Parathyroid adenoma (tissue), 2 donors: Measurements from ENCODE around the gene GET3.

Experiments used
- H2AFZ ChIP-seq: fragments of 300-600 bp; sonication (generic); one replicate; pipeline ENCODE4 v1.7.0; 2017; ENCODE audit warnings: antibody characterized with exemption, mild to moderate bottlenecking
- H3K27ac ChIP-seq: fragments of 300-600 bp; sonication (generic); one replicate; pipeline ENCODE4 v1.7.0; 2017
- H3K27me3 ChIP-seq: fragments of 300-600 bp; sonication (generic); one replicate; pipeline ENCODE4 v1.7.0; 2017; ENCODE audit warnings: low read length; ENCODE audit not compliant: control insufficient read depth, insufficient read depth
- H3K36me3 ChIP-seq: fragments of 300-600 bp; sonication (generic); one replicate; pipeline ENCODE4 v1.7.0; 2017; ENCODE audit warnings: low read length; ENCODE audit not compliant: control insufficient read depth, insufficient read depth
- H3K4me1 ChIP-seq: fragments of 300-600 bp; sonication (generic); one replicate; pipeline ENCODE4 v1.7.0; 2017; ENCODE audit warnings: control low read depth
- H3K4me2 ChIP-seq: fragments of 300-600 bp; sonication (generic); one replicate; pipeline ENCODE4 v1.7.0; 2017; ENCODE audit warnings: low read length
- H3K4me3 ChIP-seq: fragments of 300-600 bp; sonication (generic); one replicate; pipeline ENCODE4 v1.7.0; 2017; ENCODE audit warnings: low read depth, low read length
- H3K79me2 ChIP-seq: fragments of 300-600 bp; sonication (generic); one replicate; pipeline ENCODE4 v1.7.0; 2017; ENCODE audit warnings: control low read depth
- H3K9ac ChIP-seq: fragments of 300-600 bp; sonication (generic); one replicate; pipeline ENCODE4 v1.7.0; 2017; ENCODE audit warnings: mild to moderate bottlenecking
- H3K9me3 ChIP-seq: fragments of 300-600 bp; sonication (generic); one replicate; pipeline ENCODE4 v1.7.0; 2017; ENCODE audit warnings: low read length; ENCODE audit not compliant: control insufficient read depth
- TF ChIP-seq, protein P1 (sequence below): fragments of 300-600 bp; sonication (generic); IDR thresholded peaks from one replicate; pipeline ENCODE4 v1.7.0; 2017; ENCODE audit warnings: antibody characterized with exemption, mild to moderate bottlenecking
- donor health status: primary hyperparathyroidism.

Gene GET3

DNA sequence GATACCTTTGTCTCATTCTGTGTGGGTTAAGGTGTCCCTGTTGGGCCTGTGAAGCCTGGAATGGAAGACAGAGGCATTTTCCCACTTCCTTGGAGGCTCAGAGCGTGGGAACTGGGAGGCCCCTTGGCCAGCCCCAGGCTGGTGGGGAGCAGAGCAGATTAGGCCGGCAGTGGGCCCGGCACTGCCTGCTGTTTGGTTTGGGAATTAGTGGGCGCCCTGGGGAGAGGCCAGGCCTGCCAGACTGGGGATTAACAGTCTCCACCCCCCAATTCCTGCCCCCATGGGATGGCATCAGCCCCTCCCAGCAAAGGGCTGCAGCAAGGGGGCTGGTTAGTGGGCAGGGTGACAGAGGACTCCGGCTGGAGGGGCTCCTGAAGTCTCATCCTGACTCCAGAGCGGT lies 11.2 kb downstream of the GET3 start:
- H3K4me3 ChIP-seq: no peak overlapping the region
- H2AFZ ChIP-seq: no peak overlapping the region
- no peaks in the 10 kb centered on the region for H3K27me3 ChIP-seq
- no peaks in the 10 kb centered on the region for H3K9me3 ChIP-seq
- H3K36me3 ChIP-seq: no peaks in the 10 kb centered on the region
- TF ChIP-seq, protein P1, sequence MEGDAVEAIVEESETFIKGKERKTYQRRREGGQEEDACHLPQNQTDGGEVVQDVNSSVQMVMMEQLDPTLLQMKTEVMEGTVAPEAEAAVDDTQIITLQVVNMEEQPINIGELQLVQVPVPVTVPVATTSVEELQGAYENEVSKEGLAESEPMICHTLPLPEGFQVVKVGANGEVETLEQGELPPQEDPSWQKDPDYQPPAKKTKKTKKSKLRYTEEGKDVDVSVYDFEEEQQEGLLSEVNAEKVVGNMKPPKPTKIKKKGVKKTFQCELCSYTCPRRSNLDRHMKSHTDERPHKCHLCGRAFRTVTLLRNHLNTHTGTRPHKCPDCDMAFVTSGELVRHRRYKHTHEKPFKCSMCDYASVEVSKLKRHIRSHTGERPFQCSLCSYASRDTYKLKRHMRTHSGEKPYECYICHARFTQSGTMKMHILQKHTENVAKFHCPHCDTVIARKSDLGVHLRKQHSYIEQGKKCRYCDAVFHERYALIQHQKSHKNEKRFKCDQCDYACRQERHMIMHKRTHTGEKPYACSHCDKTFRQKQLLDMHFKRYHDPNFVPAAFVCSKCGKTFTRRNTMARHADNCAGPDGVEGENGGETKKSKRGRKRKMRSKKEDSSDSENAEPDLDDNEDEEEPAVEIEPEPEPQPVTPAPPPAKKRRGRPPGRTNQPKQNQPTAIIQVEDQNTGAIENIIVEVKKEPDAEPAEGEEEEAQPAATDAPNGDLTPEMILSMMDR: no peak
- no peak overlapping the region for H3K4me2 ChIP-seq
- H3K79me2 ChIP-seq: no peaks in the 10 kb centered on the region
- H3K9ac ChIP-seq: no peak overlapping the region
- no peak overlapping the region for H3K27ac ChIP-seq
- H3K4me1 ChIP-seq: no peaks in the 10 kb centered on the region

DNA sequence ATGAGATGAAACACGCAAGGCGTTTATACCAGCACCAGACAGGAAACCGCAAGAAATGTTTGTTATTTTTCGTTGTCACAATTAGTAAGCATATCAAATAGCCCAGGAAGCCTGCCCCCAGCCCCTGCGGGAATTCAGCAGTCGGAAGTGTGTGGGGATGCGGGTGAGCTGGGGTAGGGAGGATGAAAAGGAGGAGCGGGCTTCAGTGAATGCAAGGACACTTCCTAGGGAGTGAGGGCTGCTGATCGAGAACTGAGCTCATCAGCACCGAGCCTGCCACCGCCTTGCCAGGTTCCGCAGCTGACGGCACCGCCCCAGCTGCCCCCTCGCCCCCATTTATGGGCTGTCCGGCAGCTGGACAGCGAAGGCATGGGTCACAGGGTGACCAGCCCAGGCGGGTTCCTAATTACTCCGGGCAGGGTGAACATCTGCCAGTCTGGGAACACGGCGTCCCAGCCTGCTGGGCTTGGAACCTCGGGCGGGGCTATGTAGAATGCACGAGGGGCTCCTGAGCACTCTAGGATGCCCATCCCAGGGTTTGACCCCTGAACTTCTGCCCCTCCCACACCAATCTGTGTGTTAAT lies 12.7 kb downstream of the GET3 start:
- TF ChIP-seq, protein P1: no peak
- no peak overlapping the region for H3K4me2 ChIP-seq
- H3K9me3 ChIP-seq: no peaks in the 10 kb centered on the region
- H3K79me2 ChIP-seq: no peaks in the 10 kb centered on the region
- no peaks in the 10 kb centered on the region for H3K36me3 ChIP-seq
- H3K27me3 ChIP-seq: no peaks in the 10 kb centered on the region
- H3K4me1 ChIP-seq: no peaks in the 10 kb centered on the region
- no peak overlapping the region for H3K9ac ChIP-seq
- H2AFZ ChIP-seq: no peak overlapping the region
- no peak overlapping the region for H3K27ac ChIP-seq
- H3K4me3 ChIP-seq: no peak overlapping the region

- Histone ChIP-seq H2AFZ (no peak overlapping the region), H3K79me2 (no peaks in the 10 kb centered on the region), H3K27me3 (no peaks in the 10 kb centered on the region), H3K4me1 (no peaks in the 10 kb centered on the region), H3K36me3 (no peaks in the 10 kb centered on the region), H3K9ac (no peak overlapping the region), H3K4me2 (no peak overlapping the region), H3K27ac (no peak overlapping the region), H3K9me3 (no peaks in the 10 kb centered on the region), H3K4me3 (no peak overlapping the region)
- TF ChIP-seq, protein P1: no peak
Measured at GRCh38 chr19:12750851-12751250, 13.6 kb downstream of the GET3 start.

GRCh38 chr19:12751635-12752034 lies 14.3 kb downstream of the GET3 start, which contains the start of gene BEST2:
Gene BEST2 (plus strand): TSS chr19:12751791. CDS start chr19:12752593, 802 bp downstream.
- Histone ChIP-seq H3K9ac (no peak within 1 kb of the TSS), H3K9me3 (no peaks in the 10 kb centered on the region), H3K4me1 (no peaks in the 10 kb centered on the region), H3K36me3 (no peaks in the 10 kb centered on the region), H3K4me3 (no peak within 1 kb of the TSS), H3K79me2 (no peaks in the 10 kb centered on the region), H3K27me3 (no peaks in the 10 kb centered on the region), H3K27ac (no peak within 1 kb of the TSS), H2AFZ (no peak within 1 kb of the TSS), H3K4me2 (no peak within 1 kb of the TSS)
- TF ChIP-seq, protein P1: no peak
